Naive B cell (primary cell): Measurements from ENCODE around the gene SHROOM2. TPM values are rescaled to one million over a fixed set of nuclear protein-coding genes. Genes with fewer than 3 reads are reported as not detected.
"Not testable (repeated sequence)": the region's sequence is repeated elsewhere in the genome, so short reads cannot be mapped to it uniquely, and the experiment has no call there.

Experiments
- ATAC-seq, 2 donors: fragments of 150-1000 bp; cut with Tn5 transposase; 2 replicates each; pipeline ENCODE4 v1.10.0; 2021; ENCODE audit warnings: low read depth in 2 of 2, mild to moderate bottlenecking in 2 of 2, moderate library complexity in 2 of 2
- DNase-seq: peaks from one replicate; pipeline ENCODE4 v3.0.0; 2022
- H3K27ac Mint-ChIP-seq, 6 donors: one replicate each; pipeline ENCODE4 v1.8.0; 2020 to 2022; ENCODE audit warnings: mild to moderate bottlenecking in 6 of 6, mixed read lengths in 6 of 6, moderate library complexity in 5 of 6, inconsistent platforms in 2 of 6
- H3K27me3 Mint-ChIP-seq, 3 donors: one replicate each; pipeline ENCODE4 v1.8.0; 2021 to 2022; ENCODE audit warnings: mixed read lengths in 3 of 3, mild to moderate bottlenecking in 1 of 3
- H3K36me3 Mint-ChIP-seq, 2 donors: one replicate each; pipeline ENCODE4 v1.8.0; 2020 to 2022; ENCODE audit warnings: mixed read lengths in 2 of 2, inconsistent platforms in 1 of 2, mild to moderate bottlenecking in 1 of 2
- H3K4me1 Mint-ChIP-seq, 3 donors: one replicate each; pipeline ENCODE4 v1.8.0; 2020 to 2022; ENCODE audit warnings: mixed read lengths in 3 of 3, inconsistent platforms in 1 of 3, mild to moderate bottlenecking in 1 of 3, moderate library complexity in 1 of 3
- H3K4me3 Mint-ChIP-seq, 8 donors: one replicate each; pipeline ENCODE4 v1.8.0; 2020 to 2022; ENCODE audit warnings: mild to moderate bottlenecking in 8 of 8, mixed read lengths in 8 of 8, moderate library complexity in 8 of 8, inconsistent platforms in 2 of 8
- H3K9me3 Mint-ChIP-seq, 7 donors: one replicate each; pipeline ENCODE4 v1.8.0; 2020 to 2022; ENCODE audit warnings: mixed read lengths in 7 of 7, mild to moderate bottlenecking in 5 of 7, inconsistent platforms in 2 of 7, moderate library complexity in 1 of 7
- polyA plus RNA-seq, 6 donors: library from polyadenylated mRNA; unstranded; fragments of 300-500 nt; fragmentation: Illumina TruSeq; gene quantifications; one replicate each; pipeline ENCODE4 v1.2.3, GENCODE V29; 2021; ENCODE audit warnings: low read depth in 6 of 6

Gene SHROOM2
- polyA plus RNA-seq, 6 donors from 2014 or later: not detected

GRCh38 chrX:9789555-9789954 lies 3.3 kb downstream of the SHROOM2 start:
- Mint-ChIP-seq H3K9me3 (peaks cover 0 to 12% (median 5%) of the 10 kb centered on the region in 7 donors), H3K27me3 (peaks cover 18 to 46% (median 19%) of the 10 kb centered on the region in 3 donors), H3K36me3 (no peaks in the 10 kb centered on the region), H3K4me1 (peaks cover 0 to 4% (median 0%) of the 10 kb centered on the region in 3 donors), H3K27ac (no peak overlapping the region), H3K4me3 (peak overlapping the region in 1 of 8 donors; percentile 33)
- DNase-seq (no peak), ATAC-seq (no peak)

- H3K9me3 Mint-ChIP-seq: peaks cover 4 to 21% (median 10%) of the 10 kb centered on the region in 7 donors
- H3K36me3 Mint-ChIP-seq: peaks cover 6 to 9% of the 10 kb centered on the region in 2 donors
- H3K4me1 Mint-ChIP-seq: no peaks in the 10 kb centered on the region
- DNase-seq (no peak), ATAC-seq (no peak)
- peaks cover 18 to 46% (median 21%) of the 10 kb centered on the region in 3 donors for H3K27me3 Mint-ChIP-seq
- H3K27ac Mint-ChIP-seq: no peak overlapping the region
- peak overlapping the region in 1 of 8 donors; percentile 27 for H3K4me3 Mint-ChIP-seq
Measured at GRCh38 chrX:9790866-9791265, 4.6 kb downstream of the SHROOM2 start.

- H3K4me1 Mint-ChIP-seq: no peaks in the 10 kb centered on the region
- DNase-seq (no peak), ATAC-seq (no peak)
- H3K9me3 Mint-ChIP-seq: peaks cover 5 to 28% (median 11%) of the 10 kb centered on the region in 7 donors
- H3K36me3 Mint-ChIP-seq: peaks cover 7 to 13% of the 10 kb centered on the region in 2 donors
- H3K27me3 Mint-ChIP-seq: peaks cover 10 to 38% (median 24%) of the 10 kb centered on the region in 3 donors
- no peak overlapping the region for H3K27ac Mint-ChIP-seq
- no peak overlapping the region for H3K4me3 Mint-ChIP-seq
Measured at GRCh38 chrX:9794495-9794894, 8.3 kb downstream of the SHROOM2 start.

- Mint-ChIP-seq H3K27me3 (peaks cover 3 to 38% (median 30%) of the 10 kb centered on the region in 3 donors), H3K36me3 (peaks cover 13 to 27% of the 10 kb centered on the region in 2 donors), H3K27ac (no peak overlapping the region), H3K9me3 (peaks cover 11 to 40% (median 21%) of the 10 kb centered on the region in 7 donors), H3K4me3 (no peak overlapping the region), H3K4me1 (no peaks in the 10 kb centered on the region)
- ATAC-seq (no peak), DNase-seq (no peak)
Measured at GRCh38 chrX:9797384-9798360, 11.4 kb downstream of the SHROOM2 start.

DNA sequence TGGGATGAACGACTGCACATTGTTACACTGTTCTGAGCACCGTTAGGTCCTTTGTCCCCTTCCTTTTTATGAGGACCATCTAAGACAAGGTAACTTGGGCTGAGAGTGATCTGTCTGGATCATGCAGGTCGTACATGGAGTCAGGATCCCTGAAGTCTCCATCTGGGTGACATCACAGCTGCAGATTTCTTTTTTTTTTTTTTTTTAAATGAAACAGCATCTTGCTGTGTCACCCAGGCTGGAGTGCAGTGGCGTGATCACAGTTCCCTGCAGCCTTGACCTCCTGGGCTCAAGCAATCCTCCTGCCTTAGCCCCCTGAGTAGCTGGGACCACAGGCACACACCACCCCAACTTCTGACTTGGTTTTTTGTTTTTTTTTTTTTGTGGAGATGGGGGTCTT lies 16.5 kb downstream of the SHROOM2 start:
- Mint-ChIP-seq H3K27ac (no peak overlapping the region), H3K4me1 (no peaks in the 10 kb centered on the region), H3K36me3 (peaks cover 7 to 18% of the 10 kb centered on the region in 2 donors), H3K27me3 (peaks cover 3 to 16% (median 11%) of the 10 kb centered on the region in 3 donors), H3K9me3 (peaks cover 7 to 18% (median 11%) of the 10 kb centered on the region in 7 donors), H3K4me3 (no peak overlapping the region)
- ATAC-seq (no peak), DNase-seq (no peak)

DNA sequence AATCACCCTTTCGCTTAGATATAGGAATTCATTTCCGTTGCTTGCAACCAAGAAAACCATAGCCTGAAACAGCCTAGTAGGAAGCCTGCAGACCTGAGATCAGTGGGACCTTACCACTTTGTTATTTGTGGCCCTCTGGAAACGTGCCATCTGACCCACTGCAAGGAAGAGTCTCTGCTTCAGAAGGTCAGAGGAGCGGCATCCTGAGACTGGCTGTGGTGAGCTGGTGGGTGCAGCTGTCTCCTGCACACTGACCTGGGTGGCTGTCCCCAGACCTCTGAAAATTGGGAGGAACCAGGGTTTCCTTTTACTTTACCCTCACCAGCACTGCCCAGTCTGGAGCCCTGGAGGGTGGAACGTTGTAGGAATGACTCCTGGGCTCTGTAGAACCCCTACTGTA lies 18.2 kb downstream of the SHROOM2 start:
- ATAC-seq (no peak), DNase-seq (no peak)
- no peak overlapping the region for H3K27ac Mint-ChIP-seq
- H3K4me3 Mint-ChIP-seq: no peak overlapping the region
- peaks cover 6 to 16% (median 10%) of the 10 kb centered on the region in 7 donors for H3K9me3 Mint-ChIP-seq
- H3K27me3 Mint-ChIP-seq: peaks cover 2 to 8% (median 7%) of the 10 kb centered on the region in 3 donors
- peaks cover 7 to 15% of the 10 kb centered on the region in 2 donors for H3K36me3 Mint-ChIP-seq
- no peaks in the 10 kb centered on the region for H3K4me1 Mint-ChIP-seq

DNA sequence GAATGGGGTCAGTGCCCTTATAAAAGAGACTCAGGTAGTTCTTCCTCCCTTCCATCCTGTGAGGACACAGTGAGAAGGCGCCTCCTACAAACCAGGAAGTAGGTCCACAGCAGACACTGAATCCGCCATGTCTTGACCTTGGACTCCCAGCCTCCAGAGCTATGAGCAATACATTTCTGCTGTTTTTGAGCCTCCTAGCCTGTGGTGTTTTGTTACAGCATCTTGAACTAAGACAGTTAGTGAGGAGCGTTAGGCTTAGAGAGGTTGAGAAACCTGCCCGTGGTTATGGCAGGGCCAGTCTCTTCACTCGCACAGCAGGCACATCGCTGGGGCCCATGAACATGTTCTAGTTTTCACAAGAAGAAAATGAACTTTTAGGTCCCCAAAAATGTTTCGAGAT lies 19.7 kb downstream of the SHROOM2 start:
- peak overlapping the region in 1 of 6 donors; percentile 71 for H3K27ac Mint-ChIP-seq
- H3K27me3 Mint-ChIP-seq: no peaks in the 10 kb centered on the region
- H3K9me3 Mint-ChIP-seq: peaks cover 0 to 4% (median 1%) of the 10 kb centered on the region in 7 donors
- H3K4me3 Mint-ChIP-seq: no peak overlapping the region
- H3K4me1 Mint-ChIP-seq: no peaks in the 10 kb centered on the region
- DNase-seq (no peak), ATAC-seq (no peak)
- peaks cover 0 to 2% of the 10 kb centered on the region in 2 donors for H3K36me3 Mint-ChIP-seq

DNA sequence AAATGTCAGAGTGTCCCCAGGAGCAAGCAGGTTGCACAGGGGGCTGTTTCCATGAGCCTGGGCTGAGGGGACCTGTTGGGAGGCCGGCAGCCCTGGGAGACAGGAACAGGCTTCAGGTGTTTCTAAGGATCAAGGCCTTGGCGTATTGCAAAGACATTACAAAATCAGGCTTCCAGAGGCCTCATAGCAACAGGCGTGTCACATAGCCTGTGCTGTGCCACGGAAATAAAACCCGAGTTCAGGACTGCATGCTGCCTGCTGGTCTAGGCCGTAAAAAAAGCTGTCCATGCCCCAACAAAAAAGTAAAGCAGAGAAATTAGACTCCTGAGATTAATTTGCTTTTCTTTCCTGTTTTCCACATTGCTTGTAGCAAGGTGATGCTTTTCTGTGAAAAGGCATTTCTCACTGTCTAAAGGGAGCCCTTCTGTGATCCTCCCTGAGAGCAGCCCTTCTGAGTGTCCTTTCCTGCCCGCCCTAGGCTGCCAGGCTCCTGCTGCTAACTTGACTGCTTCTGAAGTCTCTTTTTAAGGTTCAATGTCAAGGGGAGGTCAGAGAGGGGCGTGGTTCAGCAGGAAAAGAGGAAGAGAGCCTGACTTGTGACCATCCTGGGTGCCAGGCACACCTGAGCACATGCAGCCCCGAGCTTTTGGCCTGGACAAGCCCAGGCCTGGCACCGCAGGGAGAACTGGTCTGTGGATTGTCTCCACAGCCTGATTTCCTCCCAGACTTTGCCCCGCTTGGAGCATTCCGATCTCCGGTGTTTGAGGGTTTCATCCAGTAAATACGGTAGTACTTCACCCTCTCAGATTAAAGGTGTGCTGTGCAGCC lies 21.3 kb downstream of the SHROOM2 start:
- H3K4me3 Mint-ChIP-seq: no peak overlapping the region
- H3K27ac Mint-ChIP-seq: no peak overlapping the region
- ATAC-seq: no peak
- H3K27me3 Mint-ChIP-seq: no peaks in the 10 kb centered on the region
- H3K36me3 Mint-ChIP-seq: no peaks in the 10 kb centered on the region
- peaks cover 0 to 6% (median 0%) of the 10 kb centered on the region in 7 donors for H3K9me3 Mint-ChIP-seq
- H3K4me1 Mint-ChIP-seq: no peaks in the 10 kb centered on the region
- no peak for DNase-seq

DNA sequence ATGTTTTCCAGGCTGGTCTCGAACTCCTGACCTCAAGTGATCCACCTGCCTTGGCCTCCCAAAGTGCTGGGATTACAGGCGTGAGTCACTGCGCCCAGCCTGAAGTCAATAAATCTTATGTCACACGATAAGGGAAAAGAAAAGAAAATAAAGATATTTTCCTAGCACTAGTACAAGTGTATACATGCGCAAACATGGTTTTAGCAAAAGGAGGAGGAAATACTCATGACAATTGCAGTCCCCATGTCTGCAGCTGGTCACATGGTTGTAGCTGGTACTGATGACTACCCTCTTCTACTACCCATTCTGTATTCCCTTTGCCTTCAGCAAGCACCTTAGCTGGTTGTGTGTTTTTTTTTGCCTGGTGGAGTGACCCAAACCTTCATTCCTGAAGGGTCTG lies 23.6 kb downstream of the SHROOM2 start:
- H3K27me3 Mint-ChIP-seq, H3K4me1 Mint-ChIP-seq, H3K9me3 Mint-ChIP-seq, ATAC-seq, DNase-seq, H3K36me3 Mint-ChIP-seq, H3K27ac Mint-ChIP-seq: not testable (repeated sequence)
- H3K4me3 Mint-ChIP-seq: peak overlapping the region in 1 of 8 donors; percentile 47

GRCh38 chrX:9811086-9811485 lies 24.9 kb downstream of the SHROOM2 start:
- not testable (repeated sequence) for H3K27me3 Mint-ChIP-seq, H3K4me1 Mint-ChIP-seq, H3K27ac Mint-ChIP-seq, H3K9me3 Mint-ChIP-seq, H3K4me3 Mint-ChIP-seq, H3K36me3 Mint-ChIP-seq, ATAC-seq, DNase-seq

- ATAC-seq (no peak), DNase-seq (no peak)
- Mint-ChIP-seq H3K9me3 (peaks cover 0 to 6% (median 0%) of the 10 kb centered on the region in 7 donors), H3K27me3 (peaks cover 10 to 19% (median 16%) of the 10 kb centered on the region in 3 donors), H3K4me1 (no peaks in the 10 kb centered on the region), H3K27ac (no peak overlapping the region), H3K4me3 (no peak overlapping the region), H3K36me3 (no peaks in the 10 kb centered on the region)
Measured at GRCh38 chrX:9816084-9816700, 30.0 kb downstream of the SHROOM2 start.

GRCh38 chrX:9821572-9821971 lies 35.3 kb downstream of the SHROOM2 start:
- Mint-ChIP-seq H3K9me3 (peaks cover 0 to 2% (median 0%) of the 10 kb centered on the region in 7 donors), H3K36me3 (no peaks in the 10 kb centered on the region), H3K27me3 (peaks cover 10 to 15% (median 14%) of the 10 kb centered on the region in 3 donors), H3K4me3 (no peak overlapping the region), H3K27ac (no peak overlapping the region), H3K4me1 (no peaks in the 10 kb centered on the region)
- ATAC-seq (no peak), DNase-seq (no peak)

GRCh38 chrX:9824554-9824953 lies 38.3 kb downstream of the SHROOM2 start:
- H3K4me3 Mint-ChIP-seq: no peak overlapping the region
- no peaks in the 10 kb centered on the region for H3K4me1 Mint-ChIP-seq
- peaks cover 0 to 9% (median 0%) of the 10 kb centered on the region in 7 donors for H3K9me3 Mint-ChIP-seq
- ATAC-seq (no peak), DNase-seq (no peak)
- no peaks in the 10 kb centered on the region for H3K36me3 Mint-ChIP-seq
- peaks cover 0 to 15% (median 5%) of the 10 kb centered on the region in 3 donors for H3K27me3 Mint-ChIP-seq
- no peak overlapping the region for H3K27ac Mint-ChIP-seq
